ENCODE measurements around the gene COL18A1. TPM values are rescaled to one million over a fixed set of nuclear protein-coding genes. Genes with fewer than 3 reads are reported as not detected.

COL18A1 gene
- total and polyA plus RNA-seq, 9 of the 15 experiments (the other 6 are each of a cell fraction or from before 2014, with no cell fraction given) = 0.14 to 16.4 (median 2.0) TPM

- Histone ChIP-seq H3K9me1 (ENCODE audit: control insufficient read depth, insufficient read depth, low read length) (no peaks in the 10 kb centered on the region), H3K36me3 (ENCODE audit: control insufficient read depth, insufficient read depth, low read length) (no peaks in the 10 kb centered on the region), H3K4me1 (replicated peaks in 1 of 2; ENCODE audit: control insufficient read depth in 2 of 2, insufficient read depth in 2 of 2, low read length in 2 of 2) (peaks cover 10 to 48% of the 10 kb centered on the region in 2 experiments; a peak in 4 of 5 replicates), H4K20me1 (replicated peaks; ENCODE audit: control insufficient read depth, insufficient read depth, low read length) (peaks cover 14% of the 10 kb centered on the region), H3K27ac (ENCODE audit: extremely low read depth, low read depth, low read length) (no peak overlapping the region), H3K4me2 (ENCODE audit: insufficient read depth, low read length) (no peak overlapping the region), H3K27me3 (ENCODE audit: control insufficient read depth in 2 of 2, insufficient read depth in 2 of 2, low read length in 2 of 2) (peaks cover 0 to 12% of the 10 kb centered on the region in 2 experiments; a peak in 3 of 5 replicates), H3K4me3 (no peak overlapping the region), H3K9ac (ENCODE audit: insufficient read depth in 1 of 2, low read depth in 2 of 2, low read length in 2 of 2) (no peak overlapping the region), H3K9me3 (replicated peaks; ENCODE audit: control insufficient read depth, insufficient read depth, low read depth, low read length) (peaks cover 12% of the 10 kb centered on the region; the same call in 1 of the 2 replicates), H2AFZ (ENCODE audit: low read depth, low read length) (no peak overlapping the region), H3K79me2 (ENCODE audit: control insufficient read depth, insufficient read depth, low read length) (no peaks in the 10 kb centered on the region)
- no peak for DNase-seq (ENCODE audit: extremely low read depth in 1 of 4, low spot score in 3 of 4)
- in situ Hi-C loops (cut with MboI) (loop anchor here (10.0 kb wide), 1 partner anchor 487 kb away; no protein-coding TSS in a partner anchor), intact Hi-C loops (cut with micrococcal nuclease) (no loop called here)
- ATAC-seq = no peak
- FAIRE-seq = no peak
- ChIA-PET POLR2A (no interaction called here), CTCF (ENCODE audit: low intra/inter-chr PET ratio) (no interaction called here)
- WGBS (ENCODE audit: insufficient coverage, low coverage, missing lambda C conversion rate) = 77% methylated on average over 5 of the region's 17 CpGs
- no TSS peak for BruUV-seq (replicated peaks)
- TF ChIP-seq, protein P1, sequence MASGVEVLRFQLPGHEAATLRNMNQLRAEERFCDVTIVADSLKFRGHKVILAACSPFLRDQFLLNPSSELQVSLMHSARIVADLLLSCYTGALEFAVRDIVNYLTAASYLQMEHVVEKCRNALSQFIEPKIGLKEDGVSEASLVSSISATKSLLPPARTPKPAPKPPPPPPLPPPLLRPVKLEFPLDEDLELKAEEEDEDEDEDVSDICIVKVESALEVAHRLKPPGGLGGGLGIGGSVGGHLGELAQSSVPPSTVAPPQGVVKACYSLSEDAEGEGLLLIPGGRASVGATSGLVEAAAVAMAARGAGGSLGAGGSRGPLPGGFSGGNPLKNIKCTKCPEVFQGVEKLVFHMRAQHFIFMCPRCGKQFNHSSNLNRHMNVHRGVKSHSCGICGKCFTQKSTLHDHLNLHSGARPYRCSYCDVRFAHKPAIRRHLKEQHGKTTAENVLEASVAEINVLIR (CRISPR knock-in tag; IDR thresholded peaks at IDR 0.05) = no peak
- TF ChIP-seq PHB (CRISPR knock-in tag; IDR thresholded peaks at IDR 0.05) = no peak
- no peak for TF ChIP-seq ZEB2 (IDR thresholded peaks at IDR 0.05)
- no peak for TF ChIP-seq CCNT2 (IDR thresholded peaks at IDR 0.05; ENCODE audit: borderline replicate concordance, extremely low read depth, insufficient read length, low read depth, low read length)
- TF ChIP-seq SETDB1 (IDR thresholded peaks at IDR 0.05; ENCODE audit: low read length) = no peak
- TF ChIP-seq HOXB6 (CRISPR knock-in tag; IDR thresholded peaks at IDR 0.05; ENCODE audit: borderline replicate concordance) = no peak
Measured at GRCh38 chr21:45442276-45442675, 37.3 kb downstream of the COL18A1 start.
